SK-N-SH (cell line): ENCODE measurements around the gene CEP250. TPM values are rescaled to one million over a fixed set of nuclear protein-coding genes. Genes with fewer than 3 reads are reported as not detected.

Experiments
- CTCF ChIA-PET: fragments of 300-600, 350-600 bp; formaldehyde crosslinking; extraction: SDS; loops from one replicate; lab custom pipeline; 2021; lab: Yijun Ruan, JAX
- POLR2A ChIA-PET: fragments of 350-600 bp; sonication (Branson Sonifier 250); formaldehyde crosslinking; extraction: SDS; loops from one replicate; lab custom pipeline; 2020; ENCODE audit warnings: antibody characterized with exemption, inconsistent platforms; lab: Yijun Ruan, JAX
- DNase-seq: peaks from one replicate; pipeline ENCODE4 v3.0.0; 2012
- H2AFZ ChIP-seq: fragments of 200-600 bp; sonication (generic); 2 replicates; pipeline ENCODE4 v1.8.1; 2016; ENCODE audit warnings: antibody characterized with exemption, mild to moderate bottlenecking, low read depth
- H3F3A ChIP-seq: fragments of 200-600 bp; sonication (generic); replicated peaks from 2 replicates; pipeline ENCODE3; 2016; ENCODE audit warnings: antibody characterized with exemption, mild to moderate bottlenecking; ENCODE audit not compliant: insufficient read depth
- H3K27ac ChIP-seq, 2 experiments: fragments of 200-500 bp in 1 of 2; fragments of 200-600 bp in 1 of 2; sonication (Bioruptor generic) in 1 of 2; sonication (generic), shearing (Covaris generic) in 1 of 2; 2 replicates each; pipeline versions ENCODE4 v1.5.1 to v1.6.1; 2014 to 2016; ENCODE audit warnings: low read depth in 2 of 2, inconsistent platforms in 1 of 2, low read length in 1 of 2, mild to moderate bottlenecking in 1 of 2, mixed read lengths in 1 of 2
- H3K27me3 ChIP-seq: fragments of 200-600 bp; sonication (generic), shearing (Covaris generic); 2 replicates; pipeline ENCODE4 v1.6.1; 2016; ENCODE audit warnings: mixed run types; ENCODE audit not compliant: insufficient read depth
- H3K36me3 ChIP-seq, 2 experiments: fragments of 200-500 bp in 1 of 2; fragments of 200-600 bp in 1 of 2; sonication (Bioruptor generic) in 1 of 2; sonication (generic) in 1 of 2; replicated peaks in 1 of 2; 2 replicates each; pipeline versions ENCODE3 to v1.5.1; 2014 to 2016; ENCODE audit warnings: low read length in 1 of 2, mild to moderate bottlenecking in 1 of 2; ENCODE audit not compliant: insufficient read depth in 2 of 2, control insufficient read depth in 1 of 2
- H3K4me1 ChIP-seq, 2 experiments: fragments of 200-500 bp in 1 of 2; fragments of 200-600 bp in 1 of 2; sonication (Bioruptor generic) in 1 of 2; sonication (generic), shearing (Covaris generic) in 1 of 2; 2 replicates each; pipeline versions ENCODE4 v1.5.1 to v1.6.1; 2014 to 2016; ENCODE audit warnings: low read depth in 1 of 2, low read length in 1 of 2, mixed run types in 1 of 2; ENCODE audit not compliant: insufficient read depth in 2 of 2, control insufficient read depth in 1 of 2
- H3K4me2 ChIP-seq: fragments of 200-600 bp; sonication (generic), shearing (Covaris generic); 2 replicates; pipeline ENCODE4 v1.6.1; 2017; ENCODE audit warnings: mixed run types
- H3K4me3 ChIP-seq, 2 experiments: fragments of 200-500 bp in 1 of 2; fragments of 200-600 bp in 1 of 2; sonication (Bioruptor generic) in 1 of 2; sonication (generic), shearing (Covaris generic) in 1 of 2; 2 replicates each; pipeline versions ENCODE4 v1.5.1 to v1.8.1; 2014 to 2016; ENCODE audit warnings: low read depth in 2 of 2, inconsistent platforms in 1 of 2, low read length in 1 of 2, mild to moderate bottlenecking in 1 of 2, mixed read lengths in 1 of 2, moderate library complexity in 1 of 2
- H3K79me2 ChIP-seq: fragments of 200-600 bp; sonication (generic); 2 replicates; pipeline ENCODE4 v1.8.1; 2017; ENCODE audit warnings: mild to moderate bottlenecking; ENCODE audit not compliant: insufficient read depth
- H3K9ac ChIP-seq: fragments of 200-600 bp; sonication (generic); 2 replicates; pipeline ENCODE4 v1.6.1; 2017; ENCODE audit warnings: mixed run types
- H3K9me2 ChIP-seq: fragments of 200-600 bp; sonication (generic); 2 replicates; pipeline ENCODE4 v1.6.1; 2017; ENCODE audit warnings: mixed run types
- H3K9me3 ChIP-seq: fragments of 200-600 bp; sonication (generic); 2 replicates; pipeline ENCODE4 v1.6.1; 2017; ENCODE audit warnings: mixed run types, mild to moderate bottlenecking, moderate library complexity
- H4K20me1 ChIP-seq: fragments of 200-600 bp; sonication (generic); 2 replicates; pipeline ENCODE4 v1.6.1; 2017; ENCODE audit warnings: mild to moderate bottlenecking, mixed run types; ENCODE audit not compliant: insufficient read depth
- CTCF ChIP-seq: fragments of 200-600 bp; sonication (generic); IDR thresholded peaks from 2 replicates; pipeline ENCODE4 v1.6.1; 2017; ENCODE audit warnings: antibody characterized with exemption, mild to moderate bottlenecking, moderate library complexity
- ELF1 ChIP-seq: IDR thresholded peaks from 2 replicates; pipeline ENCODE4 v1.4.0; 2012
- EP300 ChIP-seq, 2 experiments: IDR thresholded peaks; 2 replicates each; pipeline versions ENCODE4 v1.4.0 to v1.6.1; 2012; ENCODE audit warnings: borderline replicate concordance in 1 of 2, low read depth in 1 of 2, low read length in 1 of 2
- EZH2phosphoT487 ChIP-seq: fragments of 200-600 bp; sonication (generic); IDR thresholded peaks from 2 replicates; pipeline ENCODE4 v1.6.1; 2017; ENCODE audit warnings: low read depth, mixed run types, mild to moderate bottlenecking, antibody characterized with exemption, moderate library complexity, borderline replicate concordance
- FOSL2 ChIP-seq: IDR thresholded peaks from 2 replicates; pipeline ENCODE4 v1.4.0; 2012; ENCODE audit warnings: low read depth, mild to moderate bottlenecking, moderate library complexity, borderline replicate concordance
- FOXJ3 ChIP-seq: sonication (generic); formaldehyde crosslinking; IDR thresholded peaks from 2 replicates; pipeline ENCODE4 v1.5.1; 2020; ENCODE audit warnings: mild to moderate bottlenecking, missing genetic modification reagents
- JUND ChIP-seq: IDR thresholded peaks from 2 replicates; pipeline ENCODE4 v1.4.0; 2012
- MXI1 ChIP-seq: IDR thresholded peaks from 2 replicates; pipeline ENCODE4 v1.6.1; 2012; ENCODE audit warnings: mild to moderate bottlenecking, low read depth, low read length, improper control_type of control experiment
- NFIC ChIP-seq: IDR thresholded peaks from 2 replicates; pipeline ENCODE4 v1.4.0; 2012; ENCODE audit warnings: borderline replicate concordance
- PBX3 ChIP-seq: IDR thresholded peaks from 2 replicates; pipeline ENCODE4; 2012
- RXRA ChIP-seq: IDR thresholded peaks from 2 replicates; pipeline ENCODE4 v1.4.0; 2012; ENCODE audit warnings: low read depth, mild to moderate bottlenecking, borderline replicate concordance
- SIN3A ChIP-seq: IDR thresholded peaks from 2 replicates; pipeline ENCODE4 v1.6.1; 2012; ENCODE audit warnings: low read depth, mild to moderate bottlenecking, low read length, moderate library complexity, borderline replicate concordance
- SMC3 ChIP-seq: IDR thresholded peaks from 2 replicates; pipeline ENCODE4 v1.6.1; 2012; ENCODE audit warnings: low read depth, low read length, improper control_type of control experiment
- TCF12 ChIP-seq: IDR thresholded peaks from 2 replicates; pipeline ENCODE4 v1.4.0; 2012
- TEAD4 ChIP-seq: IDR thresholded peaks from 2 replicates; pipeline ENCODE4 v1.4.0; 2012; ENCODE audit warnings: mild to moderate bottlenecking, borderline replicate concordance; ENCODE audit not compliant: insufficient read depth
- USF1 ChIP-seq: IDR thresholded peaks from 2 replicates; pipeline ENCODE4 v1.4.0; 2012; ENCODE audit warnings: low read depth, borderline replicate concordance
- USF2 ChIP-seq: fragments of 150-350 bp; IDR thresholded peaks from 2 replicates; pipeline ENCODE4 v1.6.1; 2017; ENCODE audit warnings: antibody characterized with exemption, low read length, low read depth, borderline replicate concordance
- ZBTB33 ChIP-seq: IDR thresholded peaks from 2 replicates; pipeline ENCODE4 v1.4.0; 2012; ENCODE audit warnings: low read depth, borderline replicate concordance
- WGBS: methylation state at CpG from one replicate; pipeline ENCODE4 v1.1.6; 2017; ENCODE audit warnings: low lambda C conversion rate; 5-methylcytosine and 5-hydroxymethylcytosine counted together
- polyA plus RNA-seq, 3 experiments: library from polyadenylated mRNA; depleted of rRNA; stranded (reverse); fragments of >200 nt; gene quantifications; 2 replicates each; pipeline ENCODE4 v1.2.3, GENCODE V29; 2012

CEP250 gene
- polyA plus RNA-seq, 1 of the 3 experiments (the other 2 are of a cell fraction) = 13.3 TPM

- TF ChIP-seq ZBTB33 = no peak
- no peak for TF ChIP-seq RXRA
- TF ChIP-seq USF2 = no peak
- TF ChIP-seq SIN3A = no peak
- no peak for TF ChIP-seq TCF12
- TF ChIP-seq EZH2phosphoT487 = no peak
- no peak for TF ChIP-seq FOXJ3
- no peak for TF ChIP-seq USF1
- TF ChIP-seq PBX3 = no peak
- TF ChIP-seq, all 33 proteins: peak for 0
These were observed 59.9 kb downstream of the CEP250 start (continued) for GRCh38 chr20:35515341-35515740.

- peak overlapping the region; percentile 29 for H3K4me2 ChIP-seq
- POLR2A ChIA-PET = interaction anchor here (1.3 kb wide), 1 partner anchor 26 kb away, joined by 3 read pairs; the partner anchor contains the start of gene ERGIC3
- no peak for DNase-seq
- H3K4me3 ChIP-seq = no peak overlapping the region
- H3F3A ChIP-seq = peaks cover 10% of the 10 kb centered on the region
- H3K9ac ChIP-seq = no peak overlapping the region
- H4K20me1 ChIP-seq = no peaks in the 10 kb centered on the region
- TF ChIP-seq JUND (peak; percentile 86), PBX3 (peak; percentile 93), TCF12 (peak; percentile 90), MXI1 (no peak), NFIC (peak; percentile 65), TEAD4 (peak; percentile 71; the same call in 1 of the 2 replicates), SMC3 (no peak), CTCF (no peak), ELF1 (no peak), FOSL2 (peak; percentile 86), EP300 (IDR thresholded peaks at IDR 0.05; ENCODE audit: borderline replicate concordance in 1 of 2, low read depth in 1 of 2, low read length in 1 of 2) (peak in 1 of 2 experiments; percentile 38; a peak in 1 of 4 replicates), RXRA (0 out of 2 replicates have a peak, but pooled peaks have one; percentile 40)
- no peaks in the 10 kb centered on the region for H3K27me3 ChIP-seq
- 33% methylated on average over 3 of the region's 3 CpGs for WGBS
- H3K79me2 ChIP-seq = no peaks in the 10 kb centered on the region
- peaks cover 12 to 15% of the 10 kb centered on the region in 2 experiments for H3K36me3 ChIP-seq
- peak overlapping the region in 1 of 2 experiments; percentile 47; a peak in 2 of 4 replicates for H3K27ac ChIP-seq
- CTCF ChIA-PET = interaction anchor here (0.6 to 1.7 kb wide), 3 partner anchors 20 to 52 kb away, joined by 3 to 6 read pairs (median 3); no protein-coding TSS in a partner anchor
- H3K9me3 ChIP-seq = no peaks in the 10 kb centered on the region
- no peak overlapping the region for H2AFZ ChIP-seq
- H3K9me2 ChIP-seq = no peaks in the 10 kb centered on the region
- peaks cover 7 to 14% of the 10 kb centered on the region in 2 experiments; a peak in 3 of 4 replicates for H3K4me1 ChIP-seq
These were observed 60.7 kb downstream of the CEP250 start for GRCh38 chr20:35515949-35516645.
